ENCODE data around the gene BMAL2. TPM values are rescaled to one million over a fixed set of nuclear protein-coding genes. Genes with fewer than 3 reads are reported as not detected.

BMAL2 gene
- polyA plus RNA-seq, 2 of the 4 experiments (the other 2 are of a cell fraction), result 13.5 to 23.1 TPM

GRCh38 chr12:27300226-27300625 is 32.4 kb upstream of the BMAL2 start:
- POLR2A ChIA-PET, result no interaction called here
- FAIRE-seq, result no peak
- H3K9me3 ChIP-seq, result no peaks in the 10 kb centered on the region
- no peak for TF ChIP-seq BHLHE40 (IDR thresholded peaks at IDR 0.05; ENCODE audit: low read depth, low read length)
- no peak for TF ChIP-seq E2F6 (IDR thresholded peaks at IDR 0.05; ENCODE audit: borderline replicate concordance, low read depth)
- no peak for TF ChIP-seq FOSB (CRISPR knock-in tag; IDR thresholded peaks at IDR 0.05)
- TF ChIP-seq FOSL2 (IDR thresholded peaks at IDR 0.05), result no peak
- no peak for TF ChIP-seq FOSL2 (CRISPR knock-in tag; IDR thresholded peaks at IDR 0.05)
- TF ChIP-seq KDM1A (IDR thresholded peaks at IDR 0.05; ENCODE audit: low read depth), result no peak
- TF ChIP-seq KDM5A (IDR thresholded peaks at IDR 0.05), result no peak
- TF ChIP-seq FOXS1 (CRISPR knock-in tag; IDR thresholded peaks at IDR 0.05), result no peak
- TF ChIP-seq REST (IDR thresholded peaks at IDR 0.05), result no peak
- TF ChIP-seq ESRRA (IDR thresholded peaks at IDR 0.05; ENCODE audit: borderline replicate concordance, low read length), result no peak
- no peak for TF ChIP-seq CTCF (IDR thresholded peaks at IDR 0.05)
- no peak for TF ChIP-seq HOXA7 (CRISPR knock-in tag; IDR thresholded peaks at IDR 0.05)
- TF ChIP-seq JUN (IDR thresholded peaks at IDR 0.05), result no peak
- no peak for TF ChIP-seq NFE2L2 (conservative IDR thresholded peaks at IDR 0.05; ENCODE audit: low read length)
- no peak overlapping the region for H3K4me2 ChIP-seq
- CTCF ChIA-PET, result interaction anchor here (1.0 to 10.6 kb wide), 3 partner anchors 280 to 381 kb away, joined by 3 to 104 read pairs (median 3); partner anchors contain the start of gene TM7SF3
- DNase-seq (ENCODE audit: low read depth in 1 of 2, low spot score in 1 of 2), result no peak
- H3K27ac ChIP-seq, result no peak overlapping the region
- no peak overlapping the region for H3K4me3 ChIP-seq
- peaks cover 10% of the 10 kb centered on the region; the same call in 2 of the 3 replicates for H3K4me1 ChIP-seq
- ATAC-seq, result no peak

- CTCF ChIA-PET, result interaction anchor here (0.6 to 10.6 kb wide), 11 partner anchors 13 to 1984 kb away, joined by 3 to 104 read pairs (median 4); partner anchors contain the start of gene TM7SF3
- Histone ChIP-seq H3K4me3 (no peak overlapping the region), H3K4me1 (peaks cover 10% of the 10 kb centered on the region; the same call in 2 of the 3 replicates), H3K27ac (no peak overlapping the region), H3K9me3 (no peaks in the 10 kb centered on the region), H3K4me2 (peak overlapping the region; percentile 41)
- POLR2A ChIA-PET, result interaction anchor here (1.4 kb wide), 1 partner anchor 290 kb away, joined by 3 read pairs; the partner anchor contains the start of gene TM7SF3
- ATAC-seq (peak in 1 of 2 experiments; percentile 55; a peak in 3 of 6 replicates), FAIRE-seq (no peak), DNase-seq (ENCODE audit: low read depth in 1 of 2, low spot score in 1 of 2) (peak in 1 of 2 experiments; percentile 12)
- 59% methylated on average over 3 of the region's 3 CpGs for WGBS (ENCODE audit: missing lambda C conversion rate)
- TF ChIP-seq FOSL2 (IDR thresholded peaks at IDR 0.05), result no peak
- no peak for TF ChIP-seq FOSL2 (CRISPR knock-in tag; IDR thresholded peaks at IDR 0.05)
- no peak for TF ChIP-seq PBX3 (IDR thresholded peaks at IDR 0.05)
- TF ChIP-seq ESRRA (IDR thresholded peaks at IDR 0.05; ENCODE audit: borderline replicate concordance, low read length), result no peak
- TF ChIP-seq PHF8 (IDR thresholded peaks at IDR 0.05; ENCODE audit: borderline replicate concordance, low read depth), result no peak
- no peak for TF ChIP-seq EP300 (IDR thresholded peaks at IDR 0.05)
- no peak for TF ChIP-seq TFCP2L1 (CRISPR knock-in tag; IDR thresholded peaks at IDR 0.05)
- TF ChIP-seq E2F6 (IDR thresholded peaks at IDR 0.05; ENCODE audit: borderline replicate concordance, low read depth), result no peak
- no peak for TF ChIP-seq ATOH8 (CRISPR knock-in tag; IDR thresholded peaks at IDR 0.05; ENCODE audit: low read depth)
- no peak for TF ChIP-seq BHLHE40 (IDR thresholded peaks at IDR 0.05; ENCODE audit: low read depth, low read length)
- no peak for TF ChIP-seq NFE2L2 (conservative IDR thresholded peaks at IDR 0.05; ENCODE audit: low read length)
- TF ChIP-seq HOXA7 (CRISPR knock-in tag; IDR thresholded peaks at IDR 0.05), result no peak
- TF ChIP-seq GATA3 (IDR thresholded peaks at IDR 0.05; ENCODE audit: borderline replicate concordance), result no peak
- no peak for TF ChIP-seq NPAS2 (CRISPR knock-in tag; IDR thresholded peaks at IDR 0.05; ENCODE audit: borderline replicate concordance)
- TF ChIP-seq CHD4 (IDR thresholded peaks at IDR 0.05; ENCODE audit: borderline replicate concordance), result no peak
- no peak for TF ChIP-seq KDM5A (IDR thresholded peaks at IDR 0.05)
- TF ChIP-seq BCL3 (IDR thresholded peaks at IDR 0.05), result no peak
Measured at GRCh38 chr12:27303139-27304111, 29.2 kb upstream of the BMAL2 start.
